ENCODE results near the gene CDH22. TPM values are rescaled to one million over a fixed set of nuclear protein-coding genes. Genes with fewer than 3 reads are reported as not detected.

The CDH22 gene
- total and polyA plus RNA-seq, 7 donors: 0.11 to 1.4 (median 0.53) TPM

DNA sequence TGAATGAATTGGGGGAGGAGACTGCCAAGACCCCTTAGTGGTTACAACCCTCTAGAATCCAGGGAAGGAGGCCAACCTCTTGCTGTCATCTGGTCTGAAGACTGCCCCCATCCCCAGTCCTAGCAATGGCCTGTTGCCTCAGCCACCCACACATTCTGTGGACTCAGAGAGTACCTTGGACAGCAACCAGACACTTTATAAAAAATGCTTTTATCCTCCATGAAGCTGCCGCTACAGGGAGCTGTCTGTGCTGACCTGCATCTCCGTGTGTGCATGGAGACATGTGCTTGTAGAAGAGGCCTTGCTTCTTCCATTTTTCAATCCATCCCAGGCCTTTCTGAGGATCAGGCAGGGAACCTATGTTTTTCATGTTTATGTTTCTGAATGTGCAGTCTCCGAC, 15.2 kb downstream of the CDH22 start:
- H3K4me3 ChIP-seq: no peak overlapping the region
- intact Hi-C loops (cut with DNase I): no loop called here
- no peak overlapping the region for H3K27ac ChIP-seq
- ATAC-seq: no peak
- DNase-seq: no peak
- H3K9me3 ChIP-seq: no peaks in the 10 kb centered on the region
- H3K27me3 ChIP-seq (ENCODE audit: insufficient read depth in 3 of 3, low read length in 2 of 3): peaks cover 0 to 63% (median 3%) of the 10 kb centered on the region in 3 donors
- H3K4me1 ChIP-seq: no peaks in the 10 kb centered on the region
- TF ChIP-seq, protein P1, sequence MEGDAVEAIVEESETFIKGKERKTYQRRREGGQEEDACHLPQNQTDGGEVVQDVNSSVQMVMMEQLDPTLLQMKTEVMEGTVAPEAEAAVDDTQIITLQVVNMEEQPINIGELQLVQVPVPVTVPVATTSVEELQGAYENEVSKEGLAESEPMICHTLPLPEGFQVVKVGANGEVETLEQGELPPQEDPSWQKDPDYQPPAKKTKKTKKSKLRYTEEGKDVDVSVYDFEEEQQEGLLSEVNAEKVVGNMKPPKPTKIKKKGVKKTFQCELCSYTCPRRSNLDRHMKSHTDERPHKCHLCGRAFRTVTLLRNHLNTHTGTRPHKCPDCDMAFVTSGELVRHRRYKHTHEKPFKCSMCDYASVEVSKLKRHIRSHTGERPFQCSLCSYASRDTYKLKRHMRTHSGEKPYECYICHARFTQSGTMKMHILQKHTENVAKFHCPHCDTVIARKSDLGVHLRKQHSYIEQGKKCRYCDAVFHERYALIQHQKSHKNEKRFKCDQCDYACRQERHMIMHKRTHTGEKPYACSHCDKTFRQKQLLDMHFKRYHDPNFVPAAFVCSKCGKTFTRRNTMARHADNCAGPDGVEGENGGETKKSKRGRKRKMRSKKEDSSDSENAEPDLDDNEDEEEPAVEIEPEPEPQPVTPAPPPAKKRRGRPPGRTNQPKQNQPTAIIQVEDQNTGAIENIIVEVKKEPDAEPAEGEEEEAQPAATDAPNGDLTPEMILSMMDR (IDR thresholded peaks at IDR 0.05): no peak
- 21 to 25% (median 24%) methylated on average over 3 of the region's 3 CpGs for WGBS, 3 donors
- H3K36me3 ChIP-seq (ENCODE audit: insufficient read depth in 1 of 2, low read depth in 1 of 2): no peaks in the 10 kb centered on the region

- no peak overlapping the region for H3K27ac ChIP-seq
- intact Hi-C loops (cut with DNase I): no loop called here
- DNase-seq (no peak), ATAC-seq (no peak)
- H3K4me3 ChIP-seq: no peak overlapping the region
- 41 to 48% (median 45%) methylated on average over 8 of the region's 8 CpGs for WGBS, 3 donors
- H3K4me1 ChIP-seq: no peaks in the 10 kb centered on the region
- H3K36me3 ChIP-seq (ENCODE audit: insufficient read depth in 1 of 2, low read depth in 1 of 2): no peaks in the 10 kb centered on the region
- peaks cover 0 to 66% (median 8%) of the 10 kb centered on the region in 3 donors for H3K27me3 ChIP-seq (ENCODE audit: insufficient read depth in 3 of 3, low read length in 2 of 3)
- no peaks in the 10 kb centered on the region for H3K9me3 ChIP-seq
- TF ChIP-seq, protein P1 (IDR thresholded peaks at IDR 0.05): no peak
These were observed 16.9 kb downstream of the CDH22 start for GRCh38 chr20:46291401-46291800.

DNA sequence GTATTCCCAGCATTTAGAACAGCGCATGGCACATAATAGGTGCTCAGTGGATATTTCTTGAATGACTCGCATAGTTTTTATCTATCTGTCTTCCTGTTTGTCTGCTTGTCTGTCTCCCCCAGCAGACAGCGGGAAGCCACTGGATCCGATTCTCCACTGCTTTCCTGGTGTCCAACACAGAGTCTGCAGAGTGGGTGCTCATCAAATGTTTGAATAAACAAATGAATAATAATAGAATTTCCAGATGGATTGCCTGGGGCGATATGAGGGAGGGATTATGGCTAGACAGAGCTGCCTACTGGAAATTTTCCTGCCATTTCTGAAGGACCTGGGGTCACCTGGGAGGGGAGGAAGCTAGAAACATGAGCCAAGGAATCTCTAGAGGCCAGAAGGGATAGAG, 18.9 kb downstream of the CDH22 start:
- TF ChIP-seq, protein P1 (IDR thresholded peaks at IDR 0.05): no peak
- DNase-seq (no peak), ATAC-seq (no peak)
- Histone ChIP-seq H3K4me1 (no peaks in the 10 kb centered on the region), H3K27ac (no peak overlapping the region), H3K9me3 (no peaks in the 10 kb centered on the region), H3K4me3 (no peak overlapping the region), H3K36me3 (ENCODE audit: insufficient read depth in 1 of 2, low read depth in 1 of 2) (no peaks in the 10 kb centered on the region), H3K27me3 (ENCODE audit: insufficient read depth in 3 of 3, low read length in 2 of 3) (peaks cover 0 to 66% (median 10%) of the 10 kb centered on the region in 3 donors)
- 67 to 68% (median 68%) methylated on average over 5 of the region's 5 CpGs for WGBS, 3 donors
- intact Hi-C loops (cut with DNase I): no loop called here

- ATAC-seq: no peak
- no peaks in the 10 kb centered on the region for H3K9me3 ChIP-seq
- no peak for DNase-seq
- TF ChIP-seq, protein P1 (IDR thresholded peaks at IDR 0.05): no peak
- intact Hi-C loops (cut with DNase I): no loop called here
- no peaks in the 10 kb centered on the region for H3K36me3 ChIP-seq (ENCODE audit: insufficient read depth in 1 of 2, low read depth in 1 of 2)
- H3K4me1 ChIP-seq: no peaks in the 10 kb centered on the region
- no peak overlapping the region for H3K4me3 ChIP-seq
- H3K27me3 ChIP-seq (ENCODE audit: insufficient read depth in 3 of 3, low read length in 2 of 3): peaks cover 0 to 57% (median 15%) of the 10 kb centered on the region in 3 donors
- H3K27ac ChIP-seq: no peak overlapping the region
- WGBS, 3 donors: 77 to 79% (median 78%) methylated on average over 7 of the region's 7 CpGs
These were observed 21.3 kb downstream of the CDH22 start for GRCh38 chr20:46286977-46287376.

DNA sequence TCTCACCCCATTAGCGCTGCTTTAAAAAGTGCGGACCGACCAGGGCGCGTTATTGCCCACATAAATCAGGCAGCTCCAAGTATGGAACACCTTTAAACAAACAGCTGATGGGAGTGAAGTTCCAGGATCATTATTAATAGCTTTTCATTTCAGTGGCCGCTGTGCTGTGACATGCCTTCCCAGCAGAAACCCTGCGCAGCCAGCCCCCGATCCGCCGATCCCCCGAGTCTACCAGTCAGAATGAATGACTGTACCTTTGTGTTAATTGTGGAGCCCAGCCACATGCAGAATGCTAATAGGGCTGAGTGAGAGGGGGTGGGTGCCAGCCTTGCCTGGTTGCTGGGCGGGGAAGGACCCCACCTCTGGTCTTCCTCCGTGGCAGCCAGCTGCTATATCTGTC, 21.9 kb downstream of the CDH22 start:
- Histone ChIP-seq H3K9me3 (no peaks in the 10 kb centered on the region), H3K27me3 (ENCODE audit: insufficient read depth in 3 of 3, low read length in 2 of 3) (peaks cover 0 to 51% (median 15%) of the 10 kb centered on the region in 3 donors), H3K27ac (no peak overlapping the region), H3K4me3 (no peak overlapping the region), H3K4me1 (no peaks in the 10 kb centered on the region), H3K36me3 (ENCODE audit: insufficient read depth in 1 of 2, low read depth in 1 of 2) (no peaks in the 10 kb centered on the region)
- WGBS, 3 donors: 37 to 52% (median 42%) methylated on average over 13 of the region's 13 CpGs
- no peak for DNase-seq
- ATAC-seq: no peak
- intact Hi-C loops (cut with DNase I): no loop called here
- TF ChIP-seq, protein P1 (IDR thresholded peaks at IDR 0.05): no peak

Measured in psoas muscle (tissue), 8 donors.